GM21515 (cell line): ENCODE measurements around the gene LIMS3.
"Not testable (repeated sequence)": the region's sequence is repeated elsewhere in the genome, so short reads cannot be mapped to it uniquely, and the experiment has no call there.

ENCODE experiments used
- ATAC-seq: cut with Tn5 transposase; IDR thresholded peaks from one replicate; pipeline ENCODE4 v1.9.1; 2021; ENCODE audit not compliant: unreplicated experiment

The LIMS3 gene

GRCh38 chr2:109921543-109922384, 23.3 kb downstream of the LIMS3 start:
- not testable (repeated sequence) for ATAC-seq

GRCh38 chr2:109924481-109924880, 26.0 kb downstream of the LIMS3 start:
- ATAC-seq = not testable (repeated sequence)

GRCh38 chr2:109927803-109928202, 29.3 kb downstream of the LIMS3 start:
- ATAC-seq = not testable (repeated sequence)

- not testable (repeated sequence) for ATAC-seq
Measured at GRCh38 chr2:109929222-109929621, 30.7 kb downstream of the LIMS3 start.

GRCh38 chr2:109936534-109936933, 38.0 kb downstream of the LIMS3 start:
- not testable (repeated sequence) for ATAC-seq

GRCh38 chr2:109945362-109945761, 46.9 kb downstream of the LIMS3 start:
- ATAC-seq = not testable (repeated sequence)

- ATAC-seq = not testable (repeated sequence)
Measured at GRCh38 chr2:109947262-109947958, 48.9 kb downstream of the LIMS3 start.

GRCh38 chr2:109947959-109948520, 49.6 kb downstream of the LIMS3 start:
- ATAC-seq = not testable (repeated sequence)

GRCh38 chr2:109950146-109950843, 51.8 kb downstream of the LIMS3 start:
- ATAC-seq = not testable (repeated sequence)

- not testable (repeated sequence) for ATAC-seq
Measured at GRCh38 chr2:109963942-109964341, 65.5 kb downstream of the LIMS3 start.

GRCh38 chr2:109965482-109965881, 67.0 kb downstream of the LIMS3 start:
- not testable (repeated sequence) for ATAC-seq

GRCh38 chr2:109966107-109966736, 67.7 kb downstream of the LIMS3 start:
- not testable (repeated sequence) for ATAC-seq

- not testable (repeated sequence) for ATAC-seq
Measured at GRCh38 chr2:109966858-109967257, 68.4 kb downstream of the LIMS3 start.

GRCh38 chr2:109969864-109970263, 71.4 kb downstream of the LIMS3 start:
- ATAC-seq = peak; percentile 68

- not testable (repeated sequence) for ATAC-seq
Measured at GRCh38 chr2:109971710-109972109, 73.2 kb downstream of the LIMS3 start.
